IMR-90 (cell line): Measurements from ENCODE around the gene PRDM15. TPM values are rescaled to one million over a fixed set of nuclear protein-coding genes. Genes with fewer than 3 reads are reported as not detected.

Source experiments
- ATAC-seq: fragments of 200-7000 bp; cut with Tn5 transposase; 2 replicates; pipeline ENCODE4 v1.9.1; 2020; ENCODE audit warnings: low read depth, mild to moderate bottlenecking, moderate library complexity
- BruUV-seq: library from RNA; stranded (reverse); fragments of 400-500 nt; replicated peaks from 2 replicates; lab custom pipeline; 2021; lab: Mats Ljungman, UMichigan
- CTCF ChIA-PET: fragments of 300-600 bp; formaldehyde crosslinking; extraction: SDS; loops from one replicate; lab custom pipeline; 2021; ENCODE audit warnings: antibody characterized with exemption; lab: Yijun Ruan, JAX
- POLR2A ChIA-PET: fragments of 300-600 bp; sonication (Branson Sonifier 250); formaldehyde crosslinking; loops from one replicate; lab custom pipeline; 2022; ENCODE audit warnings: antibody characterized with exemption; ENCODE audit not compliant: unreplicated experiment; lab: Charles Lee
- DNase-seq: peaks from one replicate; pipeline ENCODE4 v3.0.0; 2013
- H2AFZ ChIP-seq: replicated peaks from 2 replicates; pipeline ENCODE3; 2013; ENCODE audit warnings: low read length, mild to moderate bottlenecking; ENCODE audit not compliant: poor library complexity
- H2AK5ac ChIP-seq: 2 replicates; pipeline ENCODE4 v1.6.1; 2013; ENCODE audit warnings: low read depth, low read length, inconsistent platforms
- H2AK9ac ChIP-seq: replicated peaks from 2 replicates; pipeline ENCODE3; 2013; ENCODE audit warnings: mild to moderate bottlenecking, low read depth, low read length, moderate library complexity; ENCODE audit not compliant: poor library complexity
- H2BK120ac ChIP-seq: 2 replicates; pipeline ENCODE4 v1.6.1; 2013; ENCODE audit warnings: low read depth, low read length, inconsistent platforms
- H2BK15ac ChIP-seq: 3 replicates; pipeline ENCODE4 v1.6.1; 2013; ENCODE audit warnings: low read depth, low read length, inconsistent platforms
- H2BK20ac ChIP-seq: 2 replicates; pipeline ENCODE4 v1.6.1; 2013; ENCODE audit warnings: low read depth, mild to moderate bottlenecking, inconsistent platforms, low read length, moderate library complexity
- H2BK5ac ChIP-seq: 2 replicates; pipeline ENCODE4 v1.6.1; 2013; ENCODE audit warnings: mild to moderate bottlenecking, low read depth, low read length, inconsistent platforms; ENCODE audit not compliant: poor library complexity, severe bottlenecking
- H3K14ac ChIP-seq: replicated peaks from 2 replicates; pipeline ENCODE4 v1.6.1; 2013; ENCODE audit warnings: low read depth, low read length, inconsistent platforms
- H3K18ac ChIP-seq: 2 replicates; pipeline ENCODE4 v1.6.1; 2013; ENCODE audit warnings: low read depth, low read length, control low read depth
- H3K23ac ChIP-seq: 2 replicates; pipeline ENCODE4 v1.6.1; 2013; ENCODE audit warnings: low read depth, low read length, inconsistent platforms
- H3K27ac ChIP-seq: 2 replicates; pipeline ENCODE4 v1.5.1; 2013; ENCODE audit warnings: mild to moderate bottlenecking, control low read depth, low read length; ENCODE audit not compliant: insufficient read depth
- H3K27me3 ChIP-seq: 2 replicates; pipeline ENCODE4 v1.6.1; 2013; ENCODE audit warnings: low read length; ENCODE audit not compliant: control insufficient read depth, insufficient read depth
- H3K36me3 ChIP-seq: 2 replicates; pipeline ENCODE4 v1.6.1; 2013; ENCODE audit warnings: low read length, mixed read lengths; ENCODE audit not compliant: control insufficient read depth, insufficient read depth
- H3K4ac ChIP-seq: 2 replicates; pipeline ENCODE4 v1.6.1; 2013; ENCODE audit warnings: low read depth, low read length, inconsistent platforms
- H3K4me1 ChIP-seq: 2 replicates; pipeline ENCODE4 v1.6.1; 2013; ENCODE audit warnings: low read length, mixed read lengths; ENCODE audit not compliant: control insufficient read depth, insufficient read depth
- H3K4me2 ChIP-seq: 2 replicates; pipeline ENCODE4 v1.6.1; 2013; ENCODE audit warnings: low read depth, mild to moderate bottlenecking, control low read depth, low read length, moderate library complexity
- H3K4me3 ChIP-seq: 2 replicates; pipeline ENCODE4 v1.5.1; 2013; ENCODE audit warnings: low read depth, mild to moderate bottlenecking, control low read depth, low read length, moderate library complexity; ENCODE audit not compliant: insufficient read depth
- H3K56ac ChIP-seq: 2 replicates; pipeline ENCODE4 v1.6.1; 2013; ENCODE audit warnings: low read length, inconsistent platforms; ENCODE audit not compliant: insufficient read depth; ENCODE audit errors: extremely low read depth
- H3K79me1 ChIP-seq, 2 experiments: 2 replicates each; pipeline ENCODE4 v1.6.1; 2013; ENCODE audit warnings: low read length in 2 of 2, inconsistent platforms in 1 of 2, low read depth in 1 of 2
- H3K9ac ChIP-seq: 2 replicates; pipeline ENCODE4 v1.6.1; 2013; ENCODE audit warnings: low read depth, low read length, control low read depth
- H3K9me1 ChIP-seq: 2 replicates; pipeline ENCODE4 v1.6.1; 2013; ENCODE audit warnings: low read length, inconsistent platforms; ENCODE audit not compliant: insufficient read depth
- H3K9me3 ChIP-seq: 2 replicates; pipeline ENCODE4 v1.6.1; 2013; ENCODE audit warnings: low read length; ENCODE audit not compliant: control insufficient read depth, insufficient read depth
- H4K20me1 ChIP-seq: 2 replicates; pipeline ENCODE4 v1.6.1; 2013; ENCODE audit warnings: low read length, inconsistent platforms; ENCODE audit not compliant: insufficient read depth
- H4K5ac ChIP-seq: 2 replicates; pipeline ENCODE4 v1.6.1; 2013; ENCODE audit warnings: mild to moderate bottlenecking, low read depth, low read length, control low read depth
- H4K8ac ChIP-seq, 2 experiments: 2 replicates each; pipeline ENCODE4 v1.6.1; 2013; ENCODE audit warnings: low read depth in 2 of 2, low read length in 2 of 2, control low read depth in 1 of 2, inconsistent platforms in 1 of 2
- H4K91ac ChIP-seq: 2 replicates; pipeline ENCODE4 v1.6.1; 2013; ENCODE audit warnings: low read depth, low read length, inconsistent platforms; ENCODE audit not compliant: insufficient read depth
- BHLHE40 ChIP-seq: fragments of 150-350 bp; IDR thresholded peaks from 2 replicates; pipeline ENCODE4 v1.6.1; 2016; ENCODE audit warnings: mild to moderate bottlenecking, low read depth, low read length
- CEBPB ChIP-seq: IDR thresholded peaks from 2 replicates; pipeline ENCODE4 v1.6.1; 2012; ENCODE audit warnings: low read depth, low read length, improper control_type of control experiment
- MAFK ChIP-seq: IDR thresholded peaks from 2 replicates; pipeline ENCODE4 v1.6.1; 2012; ENCODE audit warnings: low read depth, low read length, improper control_type of control experiment
- MXI1 ChIP-seq: IDR thresholded peaks from 2 replicates; pipeline ENCODE4 v1.6.1; 2012; ENCODE audit warnings: low read depth, mild to moderate bottlenecking, low read length, moderate library complexity, borderline replicate concordance
- NFE2L2 ChIP-seq: fragments of 150-350 bp; IDR thresholded peaks from 2 replicates; pipeline ENCODE4 v1.6.1; 2016; ENCODE audit warnings: low read depth, mild to moderate bottlenecking, low read length
- WGBS, 2 experiments: methylation state at CpG; one replicate each; pipeline versions ENCODE4 v1.1.5 to v1.1.7; 2013; ENCODE audit warnings: missing lambda C conversion rate in 2 of 2; ENCODE audit not compliant: insufficient read length in 1 of 2; ENCODE audit errors: extremely low coverage in 2 of 2; 5-methylcytosine and 5-hydroxymethylcytosine counted together
- dilution Hi-C: fragments of 300-500 bp; cut with HindIII; formaldehyde crosslinking; loops from one replicate; pipeline ENCODE4 v1.14.3; 2018; ENCODE audit warnings: low sequenced_read_pairs; ENCODE audit not compliant: unreplicated experiment
- in situ Hi-C: fragments of 300-500 bp; cut with MboI; formaldehyde crosslinking; loops from 3 replicates; pipeline ENCODE4 v1.14.3; 2019; ENCODE audit warnings: low sequenced_read_pairs, inconsistent platforms, mixed read lengths
- intact Hi-C: fragments of 100-400 bp; cut with micrococcal nuclease; formaldehyde crosslinking; loops from 2 replicates; pipeline ENCODE4 v1.10.0; 2022
- polyA plus RNA-seq, 3 experiments: library from polyadenylated mRNA; depleted of rRNA; stranded (reverse); fragments of >200 nt; gene quantifications; 2 replicates each; pipeline ENCODE4 v1.2.3, GENCODE V29; 2012; ENCODE audit warnings: low replicate concordance in 1 of 3
- total RNA-seq: library from RNA; depleted of rRNA; stranded (reverse); fragments of >200 nt; gene quantifications from 2 replicates; pipeline ENCODE4 v1.2.3, GENCODE V29; 2012
- TF ChIP-seq, protein P1 (sequence below): conservative IDR thresholded peaks from 2 replicates; pipeline ENCODE4 v1.5.1; 2012; ENCODE audit warnings: mild to moderate bottlenecking, low read depth, low read length, improper control_type of control experiment
- TF ChIP-seq, protein P2 (sequence below): fragments of 150-350 bp; IDR thresholded peaks from 2 replicates; pipeline ENCODE4 v1.6.1; 2017; ENCODE audit warnings: mild to moderate bottlenecking, antibody characterized with exemption, low read length, low read depth

PRDM15 gene
- total and polyA plus RNA-seq, 2 of the 4 experiments (the other 2 are of a cell fraction): 7.3 to 8.8 TPM

GRCh38 chr21:41918561-41919358 is 39.6 kb upstream of the PRDM15 start:
- in situ Hi-C loops (no loop called here), dilution Hi-C loops (no loop called here), intact Hi-C loops (no loop called here)
- H3K4me3 ChIP-seq: no peak overlapping the region
- H2AK9ac ChIP-seq: no peak overlapping the region
- H3K9ac ChIP-seq: no peak overlapping the region
- no peaks in the 10 kb centered on the region for H4K20me1 ChIP-seq
- no peak overlapping the region for H4K91ac ChIP-seq
- TF ChIP-seq, protein P1, sequence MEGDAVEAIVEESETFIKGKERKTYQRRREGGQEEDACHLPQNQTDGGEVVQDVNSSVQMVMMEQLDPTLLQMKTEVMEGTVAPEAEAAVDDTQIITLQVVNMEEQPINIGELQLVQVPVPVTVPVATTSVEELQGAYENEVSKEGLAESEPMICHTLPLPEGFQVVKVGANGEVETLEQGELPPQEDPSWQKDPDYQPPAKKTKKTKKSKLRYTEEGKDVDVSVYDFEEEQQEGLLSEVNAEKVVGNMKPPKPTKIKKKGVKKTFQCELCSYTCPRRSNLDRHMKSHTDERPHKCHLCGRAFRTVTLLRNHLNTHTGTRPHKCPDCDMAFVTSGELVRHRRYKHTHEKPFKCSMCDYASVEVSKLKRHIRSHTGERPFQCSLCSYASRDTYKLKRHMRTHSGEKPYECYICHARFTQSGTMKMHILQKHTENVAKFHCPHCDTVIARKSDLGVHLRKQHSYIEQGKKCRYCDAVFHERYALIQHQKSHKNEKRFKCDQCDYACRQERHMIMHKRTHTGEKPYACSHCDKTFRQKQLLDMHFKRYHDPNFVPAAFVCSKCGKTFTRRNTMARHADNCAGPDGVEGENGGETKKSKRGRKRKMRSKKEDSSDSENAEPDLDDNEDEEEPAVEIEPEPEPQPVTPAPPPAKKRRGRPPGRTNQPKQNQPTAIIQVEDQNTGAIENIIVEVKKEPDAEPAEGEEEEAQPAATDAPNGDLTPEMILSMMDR: no peak
- no peak for TF ChIP-seq BHLHE40
- no peak for TF ChIP-seq CEBPB
- no peak for TF ChIP-seq MAFK
- TF ChIP-seq, protein P2, sequence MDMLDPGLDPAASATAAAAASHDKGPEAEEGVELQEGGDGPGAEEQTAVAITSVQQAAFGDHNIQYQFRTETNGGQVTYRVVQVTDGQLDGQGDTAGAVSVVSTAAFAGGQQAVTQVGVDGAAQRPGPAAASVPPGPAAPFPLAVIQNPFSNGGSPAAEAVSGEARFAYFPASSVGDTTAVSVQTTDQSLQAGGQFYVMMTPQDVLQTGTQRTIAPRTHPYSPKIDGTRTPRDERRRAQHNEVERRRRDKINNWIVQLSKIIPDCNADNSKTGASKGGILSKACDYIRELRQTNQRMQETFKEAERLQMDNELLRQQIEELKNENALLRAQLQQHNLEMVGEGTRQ: no peak
- no peak for TF ChIP-seq MXI1
- TF ChIP-seq NFE2L2: no peak
- H3K27ac ChIP-seq: no peak overlapping the region
- H3K9me3 ChIP-seq: no peaks in the 10 kb centered on the region
- 98% methylated on average over 9 of the region's 15 CpGs; no CpG with 5 or more reads in 1 of the 2 experiments for WGBS, 2 experiments
- H3K4me2 ChIP-seq: no peak overlapping the region
- H2AK5ac ChIP-seq: no peak overlapping the region
- H3K23ac ChIP-seq: no peak overlapping the region
- ATAC-seq (no peak), DNase-seq (no peak)
- H4K8ac ChIP-seq: no peak overlapping the region
- H3K4ac ChIP-seq: no peak overlapping the region
- peaks cover 8% of the 10 kb centered on the region for H3K9me1 ChIP-seq
- peaks cover 2% of the 10 kb centered on the region for H3K4me1 ChIP-seq
- CTCF ChIA-PET: no interaction called here
- H3K14ac ChIP-seq: no peak overlapping the region
- peaks cover 35% of the 10 kb centered on the region for H3K36me3 ChIP-seq
- no peak overlapping the region for H3K56ac ChIP-seq
- no TSS peak for BruUV-seq
- H3K27me3 ChIP-seq: no peaks in the 10 kb centered on the region
- H3K18ac ChIP-seq: no peak overlapping the region
- H4K5ac ChIP-seq: no peak overlapping the region
- peaks cover 0 to 16% of the 10 kb centered on the region in 2 experiments; a peak in 2 of 4 replicates for H3K79me1 ChIP-seq
- H2BK20ac ChIP-seq: no peak overlapping the region
- no peak overlapping the region for H2BK15ac ChIP-seq
- no peak overlapping the region for H2BK120ac ChIP-seq
- no peak overlapping the region for H2AFZ ChIP-seq
- POLR2A ChIA-PET: interaction anchor here (0.5 kb wide), 1 partner anchor 121 kb away, joined by 3 read pairs; no protein-coding TSS in a partner anchor
- no peak overlapping the region for H2BK5ac ChIP-seq
